ENCODE data around the gene GRP. TPM values are rescaled to one million over a fixed set of nuclear protein-coding genes. Genes with fewer than 3 reads are reported as not detected.

Gene GRP
- total and polyA plus RNA-seq, 2 donors from 2014 or later: not detected

DNA sequence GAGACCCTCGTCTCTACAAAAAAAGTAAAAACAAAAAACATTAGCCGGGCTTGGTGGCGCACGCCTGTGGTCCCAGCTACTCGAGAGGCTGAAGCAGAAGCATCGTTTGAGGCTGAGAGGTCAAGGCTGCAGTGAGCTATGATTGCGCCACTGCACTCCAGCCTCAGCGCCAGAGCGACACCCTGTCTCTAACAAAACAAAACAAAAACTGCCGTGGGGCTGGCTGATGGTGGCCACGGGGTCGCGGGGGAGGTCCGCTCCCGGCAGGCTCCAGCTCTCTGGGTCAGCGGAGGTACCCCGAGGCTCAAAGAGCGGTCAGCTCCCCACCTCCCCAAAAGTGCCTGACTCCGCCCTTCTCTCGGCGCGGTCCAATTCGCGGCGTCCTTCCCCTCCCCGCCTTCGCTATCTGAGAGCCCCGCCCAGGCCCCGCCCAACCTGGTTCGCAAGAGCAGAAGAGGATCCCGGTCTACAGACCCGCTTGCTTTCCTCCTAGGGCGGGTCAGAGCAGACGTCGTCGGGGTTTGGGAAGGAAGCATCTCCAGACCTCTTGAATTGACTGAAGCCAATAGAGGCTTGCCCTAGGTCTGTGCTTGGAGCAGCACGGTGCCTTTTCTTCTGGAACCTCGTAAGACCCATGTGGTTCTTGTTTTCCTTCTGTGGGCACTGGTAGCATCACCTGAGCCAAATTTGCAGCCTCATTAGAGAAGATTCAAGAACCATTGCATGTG lies 45.5 kb downstream of the GRP start:
- H3K4me1 ChIP-seq (ENCODE audit: control insufficient read depth in 2 of 3, insufficient read depth in 2 of 3, low read depth in 1 of 3, low read length in 3 of 3): no peaks in the 10 kb centered on the region
- DNase-seq: peak in 1 of 5 donors; percentile 45
- peaks cover 68% of the 10 kb centered on the region for H3K27me3 ChIP-seq (ENCODE audit: control insufficient read depth, insufficient read depth, low read length)
- H3K36me3 ChIP-seq (ENCODE audit: control insufficient read depth in 2 of 3, insufficient read depth in 3 of 3, low read length in 3 of 3): no peaks in the 10 kb centered on the region
- intact Hi-C loops (cut with DNase I): no loop called here
- no peak overlapping the region for H3K9ac ChIP-seq (ENCODE audit: low read length in 3 of 3)
- FAIRE-seq: no peak
- H3K27ac ChIP-seq (ENCODE audit: low read depth in 2 of 2, low read length in 2 of 2): no peak overlapping the region
- H3K4me3 ChIP-seq (ENCODE audit: low read length in 3 of 3): no peak overlapping the region
- no peaks in the 10 kb centered on the region for H3K9me3 ChIP-seq (ENCODE audit: control insufficient read depth in 2 of 3, insufficient read depth in 1 of 3, low read length in 3 of 3)
- TF ChIP-seq, protein P1, sequence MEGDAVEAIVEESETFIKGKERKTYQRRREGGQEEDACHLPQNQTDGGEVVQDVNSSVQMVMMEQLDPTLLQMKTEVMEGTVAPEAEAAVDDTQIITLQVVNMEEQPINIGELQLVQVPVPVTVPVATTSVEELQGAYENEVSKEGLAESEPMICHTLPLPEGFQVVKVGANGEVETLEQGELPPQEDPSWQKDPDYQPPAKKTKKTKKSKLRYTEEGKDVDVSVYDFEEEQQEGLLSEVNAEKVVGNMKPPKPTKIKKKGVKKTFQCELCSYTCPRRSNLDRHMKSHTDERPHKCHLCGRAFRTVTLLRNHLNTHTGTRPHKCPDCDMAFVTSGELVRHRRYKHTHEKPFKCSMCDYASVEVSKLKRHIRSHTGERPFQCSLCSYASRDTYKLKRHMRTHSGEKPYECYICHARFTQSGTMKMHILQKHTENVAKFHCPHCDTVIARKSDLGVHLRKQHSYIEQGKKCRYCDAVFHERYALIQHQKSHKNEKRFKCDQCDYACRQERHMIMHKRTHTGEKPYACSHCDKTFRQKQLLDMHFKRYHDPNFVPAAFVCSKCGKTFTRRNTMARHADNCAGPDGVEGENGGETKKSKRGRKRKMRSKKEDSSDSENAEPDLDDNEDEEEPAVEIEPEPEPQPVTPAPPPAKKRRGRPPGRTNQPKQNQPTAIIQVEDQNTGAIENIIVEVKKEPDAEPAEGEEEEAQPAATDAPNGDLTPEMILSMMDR (IDR thresholded peaks at IDR 0.05; ENCODE audit: borderline replicate concordance, extremely low read depth, insufficient read depth): no peak

DNA sequence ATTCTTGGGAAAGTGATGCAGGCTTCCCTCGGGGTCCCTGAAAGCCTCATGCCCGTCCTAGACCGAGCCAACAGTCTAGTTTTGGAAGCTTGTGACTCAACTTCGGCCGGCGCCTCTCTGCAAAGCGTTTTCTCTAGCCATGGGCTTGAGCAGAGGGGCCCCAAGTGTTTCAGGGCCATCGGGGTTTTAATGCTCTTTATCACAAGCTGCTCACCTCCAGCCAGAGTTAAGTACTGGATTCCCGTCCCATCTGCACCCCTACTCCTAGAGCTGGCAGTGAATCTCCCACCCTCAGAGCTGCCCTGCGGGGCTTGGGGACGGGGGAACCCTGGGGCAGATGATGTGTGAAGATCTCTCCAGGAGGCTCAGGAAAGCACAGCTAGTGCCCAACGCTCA lies 46.0 kb downstream of the GRP start:
- no peak for DNase-seq
- no peak overlapping the region for H3K27ac ChIP-seq (ENCODE audit: low read depth in 2 of 2, low read length in 2 of 2)
- TF ChIP-seq, protein P1 (IDR thresholded peaks at IDR 0.05; ENCODE audit: borderline replicate concordance, extremely low read depth, insufficient read depth): no peak
- H3K9ac ChIP-seq (ENCODE audit: low read length in 3 of 3): no peak overlapping the region
- intact Hi-C loops (cut with DNase I): no loop called here
- FAIRE-seq: no peak
- H3K27me3 ChIP-seq (ENCODE audit: control insufficient read depth, insufficient read depth, low read length): peaks cover 73% of the 10 kb centered on the region
- H3K9me3 ChIP-seq (ENCODE audit: control insufficient read depth in 2 of 3, insufficient read depth in 1 of 3, low read length in 3 of 3): no peaks in the 10 kb centered on the region
- no peak overlapping the region for H3K4me3 ChIP-seq (ENCODE audit: low read length in 3 of 3)
- no peaks in the 10 kb centered on the region for H3K4me1 ChIP-seq (ENCODE audit: control insufficient read depth in 2 of 3, insufficient read depth in 2 of 3, low read depth in 1 of 3, low read length in 3 of 3)
- no peaks in the 10 kb centered on the region for H3K36me3 ChIP-seq (ENCODE audit: control insufficient read depth in 2 of 3, insufficient read depth in 3 of 3, low read length in 3 of 3)

DNA sequence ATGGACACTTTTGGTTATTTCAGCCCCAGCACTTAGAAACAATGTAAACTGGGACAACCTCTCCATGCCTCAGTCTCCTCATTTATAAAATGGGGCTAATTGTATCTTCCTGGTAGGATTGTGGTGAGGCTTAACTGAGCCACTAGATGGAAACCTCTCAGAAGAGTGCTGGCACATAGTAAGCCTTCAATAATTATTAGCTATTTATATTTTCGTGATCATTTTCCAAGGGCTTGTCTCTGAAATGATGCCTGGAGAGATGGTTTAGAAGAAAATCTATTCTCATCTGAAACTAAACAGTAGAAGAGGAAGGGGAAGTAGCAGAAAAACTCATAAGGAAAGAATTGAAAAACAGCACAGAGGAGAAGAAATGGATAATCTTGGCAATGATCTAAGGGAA lies 46.5 kb downstream of the GRP start:
- TF ChIP-seq, protein P1 (IDR thresholded peaks at IDR 0.05; ENCODE audit: borderline replicate concordance, extremely low read depth, insufficient read depth): no peak
- FAIRE-seq: no peak
- intact Hi-C loops (cut with DNase I): no loop called here
- no peaks in the 10 kb centered on the region for H3K4me1 ChIP-seq (ENCODE audit: control insufficient read depth in 2 of 3, insufficient read depth in 2 of 3, low read depth in 1 of 3, low read length in 3 of 3)
- H3K9ac ChIP-seq (ENCODE audit: low read length in 3 of 3): no peak overlapping the region
- no peaks in the 10 kb centered on the region for H3K9me3 ChIP-seq (ENCODE audit: control insufficient read depth in 2 of 3, insufficient read depth in 1 of 3, low read length in 3 of 3)
- no peak overlapping the region for H3K4me3 ChIP-seq (ENCODE audit: low read length in 3 of 3)
- DNase-seq: no peak
- no peaks in the 10 kb centered on the region for H3K36me3 ChIP-seq (ENCODE audit: control insufficient read depth in 2 of 3, insufficient read depth in 3 of 3, low read length in 3 of 3)
- H3K27me3 ChIP-seq (ENCODE audit: control insufficient read depth, insufficient read depth, low read length): peaks cover 78% of the 10 kb centered on the region
- no peak overlapping the region for H3K27ac ChIP-seq (ENCODE audit: low read depth in 2 of 2, low read length in 2 of 2)
